ENCODE measurements around the gene C1QTNF12.

Gene C1QTNF12

DNA sequence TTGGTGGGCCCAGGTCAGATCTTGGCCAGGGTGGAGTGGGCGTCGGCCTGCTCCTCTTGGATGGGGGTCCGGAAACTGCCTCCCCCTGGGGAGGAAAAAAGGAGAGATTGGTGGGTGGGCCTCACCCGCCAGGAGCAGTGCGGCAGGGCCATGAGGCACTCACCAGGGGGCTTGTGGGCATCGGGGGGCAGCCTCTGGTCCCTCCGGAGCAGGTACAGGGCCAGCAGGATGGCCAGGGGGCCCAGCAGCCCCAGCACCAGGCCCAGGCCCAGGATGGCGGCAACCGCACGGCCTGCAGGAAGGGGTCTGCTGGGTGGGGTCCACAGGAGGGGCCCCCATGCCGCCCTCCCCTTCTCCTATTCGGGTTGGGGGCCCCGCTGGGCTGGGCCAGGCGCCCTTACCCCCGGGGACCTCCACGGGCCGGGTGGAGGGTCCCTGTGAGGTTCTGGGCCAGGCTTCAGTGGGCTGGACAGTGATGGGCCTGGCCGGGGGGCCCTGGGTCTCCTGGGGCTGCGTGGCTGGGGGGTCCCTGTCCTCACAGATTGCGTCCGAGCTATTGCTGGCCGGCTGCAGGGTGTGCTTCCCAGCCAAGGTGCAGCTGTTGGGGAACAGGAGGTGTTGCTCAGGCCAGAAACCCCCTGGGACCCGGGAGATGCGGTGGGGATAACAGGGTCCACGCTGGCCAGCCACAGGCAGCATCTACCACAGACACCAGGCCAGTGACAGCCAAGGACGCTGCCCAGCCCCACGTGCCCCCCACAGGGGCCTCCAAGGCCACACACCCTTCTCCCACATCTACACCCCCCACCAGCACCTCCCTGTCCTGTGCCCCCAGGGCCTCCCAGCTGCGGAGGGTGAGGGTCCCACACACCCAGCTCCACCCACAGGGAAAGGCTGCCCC lies 34.7 kb downstream of the C1QTNF12 start:
- Histone ChIP-seq H3K4me1 (ENCODE audit: insufficient read depth, poor library complexity, severe bottlenecking) (no peaks in the 10 kb centered on the region), H3K27ac (ENCODE audit: poor library complexity, severe bottlenecking) (no peak overlapping the region), H3K9me3 (ENCODE audit: severe bottlenecking) (no peaks in the 10 kb centered on the region), H3K4me3 (ENCODE audit: severe bottlenecking) (no peak overlapping the region), H3K36me3 (ENCODE audit: low read depth) (peaks cover 4% of the 10 kb centered on the region), H3K27me3 (ENCODE audit: insufficient read depth, poor library complexity, severe bottlenecking) (peaks cover 2% of the 10 kb centered on the region)
- ATAC-seq (ENCODE audit: low read depth) (no peak), DNase-seq (ENCODE audit: low spot score) (peak; percentile 46)
- TF ChIP-seq, protein P1, sequence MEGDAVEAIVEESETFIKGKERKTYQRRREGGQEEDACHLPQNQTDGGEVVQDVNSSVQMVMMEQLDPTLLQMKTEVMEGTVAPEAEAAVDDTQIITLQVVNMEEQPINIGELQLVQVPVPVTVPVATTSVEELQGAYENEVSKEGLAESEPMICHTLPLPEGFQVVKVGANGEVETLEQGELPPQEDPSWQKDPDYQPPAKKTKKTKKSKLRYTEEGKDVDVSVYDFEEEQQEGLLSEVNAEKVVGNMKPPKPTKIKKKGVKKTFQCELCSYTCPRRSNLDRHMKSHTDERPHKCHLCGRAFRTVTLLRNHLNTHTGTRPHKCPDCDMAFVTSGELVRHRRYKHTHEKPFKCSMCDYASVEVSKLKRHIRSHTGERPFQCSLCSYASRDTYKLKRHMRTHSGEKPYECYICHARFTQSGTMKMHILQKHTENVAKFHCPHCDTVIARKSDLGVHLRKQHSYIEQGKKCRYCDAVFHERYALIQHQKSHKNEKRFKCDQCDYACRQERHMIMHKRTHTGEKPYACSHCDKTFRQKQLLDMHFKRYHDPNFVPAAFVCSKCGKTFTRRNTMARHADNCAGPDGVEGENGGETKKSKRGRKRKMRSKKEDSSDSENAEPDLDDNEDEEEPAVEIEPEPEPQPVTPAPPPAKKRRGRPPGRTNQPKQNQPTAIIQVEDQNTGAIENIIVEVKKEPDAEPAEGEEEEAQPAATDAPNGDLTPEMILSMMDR (IDR thresholded peaks at IDR 0.05; ENCODE audit: poor library complexity, severe bottlenecking), result no peak

DNA sequence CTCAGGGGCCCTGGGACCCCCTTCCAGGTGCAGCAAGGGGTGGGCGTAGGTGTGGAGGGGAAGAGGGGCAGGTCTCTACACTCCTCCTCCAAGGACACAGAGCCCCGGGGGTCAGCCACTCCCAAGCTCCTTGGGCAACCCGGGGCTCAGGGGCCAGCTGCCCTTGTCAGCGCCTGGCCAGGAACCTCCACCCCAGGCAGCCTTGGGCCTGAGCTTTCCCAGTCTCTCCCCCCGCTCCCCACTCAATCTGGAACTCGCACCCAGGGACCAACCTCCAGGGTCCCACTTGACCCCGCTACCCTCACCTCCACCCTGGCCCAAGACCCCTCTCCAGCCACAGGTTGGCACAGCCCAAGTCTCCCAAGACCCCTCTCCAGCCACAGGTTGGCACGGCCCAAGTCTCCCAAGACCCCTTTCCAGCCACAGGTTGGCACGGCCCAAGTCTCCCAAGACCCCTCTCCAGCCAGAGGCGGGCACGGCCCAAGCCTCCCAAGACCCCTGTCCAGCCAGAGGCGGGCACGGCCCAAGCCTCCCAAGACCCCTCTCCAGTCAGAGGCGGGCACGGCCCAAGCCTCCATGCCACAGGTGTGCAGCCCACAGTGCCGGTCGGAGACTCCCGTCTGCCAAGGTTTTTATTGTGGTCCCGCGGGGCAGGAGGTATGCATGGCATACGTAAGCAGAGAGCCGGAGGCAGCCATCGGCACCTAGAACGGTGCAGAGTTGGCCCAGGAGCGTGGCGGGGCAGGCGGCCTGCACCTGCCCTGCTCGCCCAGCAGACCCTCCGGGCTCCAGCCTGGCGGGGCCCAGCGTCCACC lies 35.6 kb downstream of the C1QTNF12 start:
- Histone ChIP-seq H3K36me3 (ENCODE audit: low read depth) (no peaks in the 10 kb centered on the region; the same call in 1 of the 2 replicates), H3K4me1 (ENCODE audit: insufficient read depth, poor library complexity, severe bottlenecking) (no peaks in the 10 kb centered on the region), H3K27me3 (ENCODE audit: insufficient read depth, poor library complexity, severe bottlenecking) (peaks cover 8% of the 10 kb centered on the region), H3K9me3 (ENCODE audit: severe bottlenecking) (no peaks in the 10 kb centered on the region), H3K4me3 (ENCODE audit: severe bottlenecking) (no peak overlapping the region), H3K27ac (ENCODE audit: poor library complexity, severe bottlenecking) (no peak overlapping the region)
- TF ChIP-seq, protein P1 (IDR thresholded peaks at IDR 0.05; ENCODE audit: poor library complexity, severe bottlenecking), result no peak
- ATAC-seq (ENCODE audit: low read depth) (no peak), DNase-seq (ENCODE audit: low spot score) (peak; percentile 69)

DNA sequence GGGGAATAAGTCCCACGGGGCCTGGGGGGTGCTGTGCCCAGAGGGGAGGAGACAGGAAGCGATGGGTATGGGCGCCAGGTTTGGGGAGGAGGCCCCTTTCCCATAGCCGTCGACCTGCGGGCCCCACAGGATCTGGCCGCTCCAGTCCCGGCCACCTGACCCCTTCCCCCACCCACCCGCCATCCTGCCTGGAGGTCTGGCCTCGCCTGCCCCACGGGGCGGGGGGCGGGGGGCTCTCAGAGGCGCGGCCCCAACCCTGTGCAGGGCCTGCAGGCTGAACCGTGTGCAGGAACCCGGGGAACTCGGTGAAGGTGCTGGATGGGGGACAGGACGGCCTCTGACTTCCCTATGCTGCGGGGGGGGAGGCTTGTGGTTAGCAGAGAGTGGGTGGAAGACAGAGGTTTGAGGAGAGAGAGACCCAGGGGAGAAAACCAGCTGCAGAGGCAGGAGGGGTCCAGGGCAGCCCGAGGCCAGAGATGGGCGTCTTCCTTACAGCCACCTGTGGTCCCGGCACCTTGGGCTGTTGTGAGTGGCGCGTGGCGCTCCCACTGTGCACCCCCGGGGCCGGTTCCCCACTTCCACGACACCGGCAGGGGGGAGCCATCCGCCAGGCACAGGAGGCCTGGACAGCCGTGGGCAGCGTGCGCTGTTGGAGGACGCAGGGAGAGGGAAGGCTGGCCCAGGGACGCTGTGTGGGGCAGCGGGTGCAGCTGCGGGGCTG lies 37.6 kb downstream of the C1QTNF12 start:
- Histone ChIP-seq H3K27ac (ENCODE audit: poor library complexity, severe bottlenecking) (no peak overlapping the region), H3K36me3 (ENCODE audit: low read depth) (no peaks in the 10 kb centered on the region), H3K27me3 (ENCODE audit: insufficient read depth, poor library complexity, severe bottlenecking) (peaks cover 8% of the 10 kb centered on the region), H3K4me1 (ENCODE audit: insufficient read depth, poor library complexity, severe bottlenecking) (no peaks in the 10 kb centered on the region), H3K9me3 (ENCODE audit: severe bottlenecking) (no peaks in the 10 kb centered on the region), H3K4me3 (ENCODE audit: severe bottlenecking) (no peak overlapping the region)
- ATAC-seq (ENCODE audit: low read depth) (no peak), DNase-seq (ENCODE audit: low spot score) (peak; percentile 66)
- TF ChIP-seq, protein P1 (IDR thresholded peaks at IDR 0.05; ENCODE audit: poor library complexity, severe bottlenecking), result no peak

DNA sequence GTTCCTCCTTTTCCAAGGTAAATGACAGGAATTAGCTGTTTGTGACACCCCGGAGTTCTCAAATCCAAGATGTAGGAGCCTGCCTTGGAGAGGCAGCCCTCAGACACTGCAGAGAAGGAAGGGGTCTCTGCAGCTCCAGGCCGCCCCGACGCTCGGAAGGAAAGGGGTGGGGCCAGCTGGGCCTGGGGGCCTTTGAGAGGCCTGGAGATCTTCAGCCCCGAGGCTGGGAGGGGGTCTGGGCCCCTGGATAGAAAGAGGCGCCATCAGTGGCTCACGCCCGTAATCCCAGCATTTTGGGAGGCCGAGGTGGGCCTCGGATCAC lies 39.0 kb downstream of the C1QTNF12 start:
- H3K4me1 ChIP-seq (ENCODE audit: insufficient read depth, poor library complexity, severe bottlenecking), result no peaks in the 10 kb centered on the region
- ATAC-seq (ENCODE audit: low read depth) (no peak), DNase-seq (ENCODE audit: low spot score) (no peak)
- no peaks in the 10 kb centered on the region for H3K36me3 ChIP-seq (ENCODE audit: low read depth)
- no peaks in the 10 kb centered on the region for H3K9me3 ChIP-seq (ENCODE audit: severe bottlenecking)
- peaks cover 8% of the 10 kb centered on the region for H3K27me3 ChIP-seq (ENCODE audit: insufficient read depth, poor library complexity, severe bottlenecking)
- TF ChIP-seq, protein P1 (IDR thresholded peaks at IDR 0.05; ENCODE audit: poor library complexity, severe bottlenecking), result no peak
- no peak overlapping the region for H3K4me3 ChIP-seq (ENCODE audit: severe bottlenecking)
- no peak overlapping the region for H3K27ac ChIP-seq (ENCODE audit: poor library complexity, severe bottlenecking)
